Skin epidermis (tissue), 12 donors: ENCODE data around the gene ASB17.
"Not testable (repeated sequence)": the region's sequence is repeated elsewhere in the genome, so short reads cannot be mapped to it uniquely, and the experiment has no call there.

Experiments used
- H3K27ac ChIP-seq, 21 experiments: fragments of 200-600 bp; sonication (generic) in 11 of 21; one replicate each; pipeline ENCODE4 v1.5.0; 2020; ENCODE audit warnings: mild to moderate bottlenecking in 3 of 21, inconsistent platforms in 2 of 21, moderate library complexity in 2 of 21
- H3K4me3 ChIP-seq, 7 experiments: fragments of 200-600 bp; sonication (generic) in 2 of 7; one replicate each; pipeline ENCODE4 v1.5.0; 2020; ENCODE audit warnings: inconsistent platforms in 2 of 7, mild to moderate bottlenecking in 2 of 7, moderate library complexity in 1 of 7

Gene ASB17, protein sequence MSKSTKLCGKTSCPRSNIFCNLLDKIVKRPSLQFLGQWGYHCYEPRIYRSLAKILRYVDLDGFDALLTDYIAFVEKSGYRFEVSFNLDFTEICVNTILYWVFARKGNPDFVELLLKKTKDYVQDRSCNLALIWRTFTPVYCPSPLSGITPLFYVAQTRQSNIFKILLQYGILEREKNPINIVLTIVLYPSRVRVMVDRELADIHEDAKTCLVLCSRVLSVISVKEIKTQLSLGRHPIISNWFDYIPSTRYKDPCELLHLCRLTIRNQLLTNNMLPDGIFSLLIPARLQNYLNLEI

DNA sequence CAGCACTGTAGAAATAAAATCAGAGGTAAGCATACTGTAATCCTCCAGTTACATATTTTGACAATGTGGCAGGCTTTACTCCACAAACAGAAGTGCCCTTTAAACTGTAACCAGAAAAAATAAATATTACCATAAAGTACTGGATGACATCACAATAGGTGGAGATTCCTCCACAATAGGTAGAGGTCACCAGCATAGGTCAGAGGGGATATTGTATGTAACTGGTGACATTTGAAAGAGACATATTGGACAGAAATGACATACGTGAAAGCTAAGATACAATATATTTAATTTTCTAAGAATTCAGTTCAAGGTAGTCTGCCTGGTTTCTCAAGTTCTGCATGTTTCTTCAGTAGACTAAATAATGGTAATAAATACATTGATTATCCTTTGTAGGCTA is at the start of gene ASB17:
ASB17 (minus strand) TSS at position 101 of the 400 bp plus-strand sequence. CDS start 113 bp downstream, outside the sequence.
- H3K4me3 ChIP-seq, result no peak within 1 kb of the TSS
- no peak within 1 kb of the TSS for H3K27ac ChIP-seq

DNA sequence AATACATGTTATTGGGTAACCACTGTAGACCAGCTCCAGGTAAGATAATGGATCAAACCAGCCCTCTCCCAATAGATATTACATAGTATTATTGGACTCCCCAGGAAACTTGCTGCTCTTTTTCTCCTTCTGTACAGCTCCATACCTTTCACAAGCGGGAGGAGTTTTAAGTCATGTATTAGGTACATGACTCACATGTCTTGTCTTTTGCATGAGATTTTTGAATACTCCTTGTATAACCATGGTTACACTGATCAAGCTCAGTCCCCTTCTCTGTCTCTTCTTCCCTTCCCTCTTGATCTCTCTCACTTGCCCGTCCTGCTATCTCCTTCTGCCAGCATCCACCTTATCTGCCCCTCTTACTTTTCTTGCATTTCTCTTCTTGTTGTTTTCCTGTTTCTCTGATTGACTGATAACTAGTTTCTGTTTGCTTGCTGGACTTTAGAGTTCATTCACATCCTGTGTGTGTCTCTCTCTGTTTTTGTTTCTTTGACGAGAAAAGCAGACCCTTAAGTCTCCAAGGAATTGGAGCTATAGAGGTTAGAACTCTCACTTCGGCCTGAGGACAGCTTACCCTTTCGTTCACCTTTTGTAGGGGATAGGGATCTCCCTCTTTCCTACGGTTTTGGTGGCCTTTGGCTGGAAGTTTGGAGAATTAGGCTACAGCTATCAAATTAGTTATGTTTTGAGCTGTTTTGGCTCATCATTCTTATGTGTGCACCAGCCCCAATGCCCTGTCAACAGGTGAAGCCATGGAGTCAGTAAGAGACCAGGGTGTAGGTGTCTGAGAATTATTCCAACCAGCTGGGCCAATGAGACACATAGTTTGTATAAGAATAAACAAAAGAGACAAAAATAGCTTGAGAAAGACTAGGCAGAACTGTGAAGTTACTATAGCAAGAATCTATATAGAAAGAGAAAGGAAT is 49.0 kb upstream of the ASB17 start:
- H3K27ac ChIP-seq, result no peak overlapping the region
- no peak overlapping the region for H3K4me3 ChIP-seq

DNA sequence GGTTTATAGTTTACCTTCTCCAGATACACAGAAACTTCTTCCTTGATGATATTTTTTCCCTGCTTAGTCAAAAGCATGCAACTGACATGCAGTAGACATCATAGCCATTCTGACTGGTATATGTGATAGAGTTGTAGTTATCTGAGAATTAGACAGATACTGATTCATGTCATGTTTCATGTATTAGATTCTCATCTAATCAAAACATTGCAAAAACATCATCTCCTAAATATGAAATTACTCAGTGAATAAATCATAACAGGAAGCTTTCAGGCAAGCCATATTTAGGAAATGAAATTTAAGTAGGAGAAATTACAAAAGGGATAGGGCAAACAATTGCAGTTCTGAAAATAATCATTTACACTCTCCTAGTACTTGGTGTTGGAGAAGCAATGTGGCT is 38.4 kb upstream of the ASB17 start:
- Histone ChIP-seq H3K4me3 (no peak overlapping the region), H3K27ac (no peak overlapping the region)

DNA sequence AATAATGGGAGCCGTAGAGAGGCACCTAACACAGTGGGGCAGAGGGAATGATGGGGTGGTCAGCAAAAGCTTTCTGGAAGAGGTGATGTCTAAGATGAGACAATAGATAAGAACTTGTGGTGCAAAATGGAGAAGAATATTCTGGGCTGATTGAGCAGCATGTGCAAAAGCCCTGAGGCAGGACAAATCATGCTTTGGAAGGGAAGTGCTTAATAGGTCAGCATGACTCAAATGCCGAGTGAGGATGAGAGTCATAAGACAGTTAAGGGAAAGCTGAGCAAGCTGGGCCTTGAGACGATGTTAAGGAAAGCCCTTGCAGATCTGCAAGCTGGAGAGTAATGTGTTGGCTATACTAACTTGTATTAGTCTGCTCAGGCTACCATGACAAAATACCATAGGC is 37.3 kb upstream of the ASB17 start:
- H3K4me3 ChIP-seq, result no peak overlapping the region

DNA sequence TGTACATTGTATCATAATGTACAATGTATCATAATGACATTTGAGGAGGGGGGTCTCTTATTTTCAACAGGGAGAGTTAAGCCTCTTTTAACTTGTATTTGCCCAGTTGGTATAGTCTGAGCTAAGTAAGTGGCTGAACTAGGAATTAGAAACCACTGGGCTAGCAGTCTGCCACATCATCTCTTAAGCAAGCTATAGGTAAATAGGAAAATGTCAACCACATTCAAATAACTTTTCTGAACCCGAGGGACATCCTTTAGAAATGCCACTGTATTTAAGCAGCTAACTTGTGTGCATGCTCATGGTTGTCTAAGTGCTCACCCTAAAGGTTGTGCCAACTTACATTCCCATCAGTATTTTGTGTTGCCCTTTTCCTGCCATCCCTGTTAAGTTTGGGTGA is 35.5 kb upstream of the ASB17 start:
- Histone ChIP-seq H3K27ac (no peak overlapping the region), H3K4me3 (no peak overlapping the region)

More for the DNA sequence above, 37.3 kb upstream of the ASB17 start:
- no peak overlapping the region for H3K27ac ChIP-seq

DNA sequence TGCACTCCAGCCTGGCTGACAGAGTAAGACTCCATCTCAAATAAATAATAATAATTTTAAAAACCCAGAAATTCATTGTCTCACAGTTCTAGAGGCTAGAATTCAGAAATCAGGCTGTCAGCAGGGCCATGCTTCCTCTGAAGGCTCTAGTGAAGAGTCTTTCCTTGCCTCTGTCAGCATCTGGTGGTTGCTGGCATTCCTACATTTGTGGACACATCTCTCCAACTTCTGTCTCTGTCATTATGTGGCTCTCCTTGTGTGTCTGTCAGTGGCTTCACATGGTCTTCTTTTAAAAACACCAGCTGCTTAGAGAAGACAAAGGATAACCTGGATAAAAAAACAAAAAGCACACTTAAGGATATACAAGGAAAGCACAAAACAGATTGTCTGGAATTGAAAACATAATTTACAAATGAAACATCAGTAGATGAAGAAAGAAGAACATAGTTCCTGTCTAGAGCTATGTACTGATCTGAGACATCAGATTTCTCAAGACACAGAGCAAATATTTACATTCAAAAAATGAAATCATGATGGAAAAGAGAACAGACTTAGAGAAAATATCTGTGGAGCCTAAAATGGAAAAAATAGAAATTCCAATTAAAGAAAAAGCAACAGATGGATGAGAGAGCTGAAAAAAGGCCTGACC is 32.7 kb upstream of the ASB17 start:
- Histone ChIP-seq H3K27ac (no peak overlapping the region), H3K4me3 (no peak overlapping the region)

DNA sequence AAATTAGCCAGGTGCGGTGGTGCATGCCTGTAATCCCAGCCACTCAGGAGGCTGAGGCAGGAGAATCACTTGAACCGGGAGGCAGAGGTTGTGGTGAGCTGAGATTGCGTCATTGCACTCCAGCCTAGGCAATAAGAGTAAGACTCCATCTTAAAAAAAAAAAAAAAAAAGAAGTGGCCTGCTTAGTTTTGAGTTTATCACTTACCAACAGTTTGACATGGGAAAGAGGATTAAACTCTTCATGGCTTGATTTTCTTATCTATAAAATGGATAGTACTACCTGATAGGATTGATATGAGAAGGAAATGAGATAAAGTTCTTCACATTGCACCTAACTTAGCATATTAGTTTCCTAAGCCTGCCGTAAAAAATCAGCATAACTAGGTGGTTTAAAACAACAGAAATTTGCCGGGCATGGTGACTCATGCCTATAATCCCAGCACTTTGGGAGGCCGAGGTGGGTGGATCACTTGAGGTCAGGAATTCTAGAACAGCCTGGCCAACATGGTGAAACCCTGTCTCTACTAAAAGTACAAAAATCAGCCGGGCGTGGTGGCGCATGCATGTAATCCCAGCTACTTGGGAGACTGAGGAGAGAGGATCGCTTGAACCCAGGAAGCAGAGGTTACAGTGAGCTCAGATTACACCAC is 32.0 kb upstream of the ASB17 start:
- H3K4me3 ChIP-seq, H3K27ac ChIP-seq: not testable (repeated sequence)

DNA sequence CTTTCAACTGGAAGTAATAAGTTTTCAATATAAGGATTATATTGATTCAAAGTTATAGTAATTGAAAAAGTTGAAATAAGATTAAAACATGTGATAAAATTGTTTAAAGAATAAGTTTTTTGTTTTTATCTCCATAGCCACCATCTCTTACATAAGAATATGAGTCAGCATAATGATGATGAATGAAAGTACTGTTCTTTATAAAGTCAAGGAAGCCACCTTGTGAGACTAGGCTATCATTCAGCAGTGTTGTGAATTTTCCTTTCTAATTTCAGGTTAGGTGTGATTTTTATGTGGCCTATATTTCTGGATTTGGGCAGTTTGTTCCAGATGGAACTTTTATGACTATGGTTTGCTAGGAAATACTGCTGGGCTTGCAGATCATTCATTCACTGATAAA is 22.4 kb upstream of the ASB17 start:
- Histone ChIP-seq H3K4me3 (no peak overlapping the region), H3K27ac (peak overlapping the region in 1 of 21 experiments; percentile 24)

DNA sequence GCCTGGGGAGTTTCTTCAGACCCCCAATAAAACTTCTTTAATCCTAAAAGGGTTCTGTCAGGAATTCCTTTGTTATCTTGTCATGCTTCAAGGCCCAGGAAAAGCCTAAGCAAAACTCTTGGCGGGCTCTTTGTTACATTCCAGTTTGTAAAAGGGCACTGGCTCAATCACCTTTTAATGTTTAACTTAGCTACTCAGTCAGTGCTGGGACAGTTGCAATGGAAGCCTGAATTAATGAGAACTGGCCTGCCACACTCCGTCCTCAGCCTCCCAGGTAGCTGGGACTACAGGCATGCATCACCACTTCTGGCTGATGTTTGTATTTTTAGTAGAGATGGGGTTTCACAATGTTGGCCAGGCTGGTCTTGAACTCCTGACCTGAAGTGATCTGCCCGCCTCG is 21.3 kb upstream of the ASB17 start:
- H3K27ac ChIP-seq, result no peak overlapping the region
- no peak overlapping the region for H3K4me3 ChIP-seq

DNA sequence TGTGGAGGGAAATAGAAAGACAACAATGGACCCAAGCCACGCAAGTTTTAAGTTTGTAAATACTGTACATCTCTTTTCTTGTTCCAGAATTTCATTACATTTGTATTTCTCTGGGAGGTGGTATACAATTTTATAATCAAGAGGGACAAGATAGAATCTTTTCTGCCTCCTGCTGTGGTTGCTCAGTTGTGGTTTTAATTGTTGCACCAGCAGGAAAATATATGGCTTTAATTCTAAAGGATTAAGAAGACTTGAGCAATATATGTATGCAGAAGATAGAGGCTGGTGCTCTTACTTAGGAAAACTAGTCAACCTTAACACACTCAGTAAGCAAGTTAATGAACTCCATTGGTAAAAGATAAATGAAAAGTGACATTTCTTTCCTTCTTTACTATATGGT is 19.8 kb upstream of the ASB17 start:
- no peak overlapping the region for H3K4me3 ChIP-seq

DNA sequence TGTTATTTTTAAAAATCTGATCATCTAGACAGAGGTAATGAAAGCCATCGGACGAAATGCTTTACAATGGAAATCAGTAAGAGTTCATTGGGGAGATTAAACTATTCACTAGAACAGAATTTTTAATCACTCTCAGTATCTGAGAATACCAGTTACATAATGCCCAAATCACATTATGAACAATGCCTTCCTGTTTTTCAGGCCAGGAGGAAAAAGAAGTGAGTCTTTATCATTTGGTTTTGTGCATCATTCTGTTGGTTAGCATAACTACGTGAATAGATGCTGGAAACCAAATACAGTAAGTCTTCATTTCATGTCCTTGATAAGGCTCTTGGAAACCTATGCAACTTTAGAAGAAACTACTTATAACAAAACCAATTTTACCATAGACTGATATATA is 18.0 kb upstream of the ASB17 start:
- Histone ChIP-seq H3K4me3 (no peak overlapping the region), H3K27ac (peak overlapping the region in 1 of 21 experiments; percentile 11)

More for the DNA sequence above, 19.8 kb upstream of the ASB17 start:
- H3K27ac ChIP-seq, result no peak overlapping the region

DNA sequence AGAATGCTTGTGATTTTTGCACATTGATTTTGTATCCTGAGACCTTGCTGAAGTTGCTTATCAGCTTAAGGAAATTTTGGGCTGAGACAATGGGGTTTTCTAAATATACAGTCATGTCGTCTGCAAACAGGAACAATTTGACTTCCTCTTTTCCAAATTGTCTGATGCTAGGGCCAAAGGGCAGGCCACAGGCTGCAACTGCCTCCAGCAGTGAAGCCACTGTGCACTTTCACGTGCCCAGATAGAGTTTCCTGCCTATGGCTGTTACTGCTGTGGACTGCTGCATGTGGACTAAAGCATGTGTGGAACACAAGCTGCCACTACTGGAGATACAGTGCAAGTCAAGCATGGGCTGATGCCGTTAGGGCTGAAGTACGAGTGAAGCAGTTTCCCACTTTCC is 10.8 kb upstream of the ASB17 start:
- H3K27ac ChIP-seq, H3K4me3 ChIP-seq: not testable (repeated sequence)

DNA sequence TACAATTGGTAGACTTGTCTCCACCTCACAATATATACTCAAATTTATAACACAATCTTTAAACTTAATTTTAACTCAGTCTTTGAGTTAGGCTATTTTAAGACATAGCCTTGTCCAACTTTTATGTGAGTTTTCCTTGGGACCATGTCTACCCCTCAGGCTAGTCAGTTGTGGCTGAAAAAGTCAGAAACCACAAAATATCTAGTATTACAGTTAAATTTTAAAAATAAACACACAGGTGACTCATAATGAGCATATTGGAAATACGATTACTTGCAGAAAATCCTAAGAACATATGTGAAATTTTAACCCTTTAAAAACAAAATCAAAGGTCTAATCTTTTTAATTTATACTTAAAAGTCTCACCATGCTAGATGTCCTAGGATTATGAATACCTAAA is 4.8 kb upstream of the ASB17 start:
- Histone ChIP-seq H3K4me3 (no peak overlapping the region), H3K27ac (no peak overlapping the region)

DNA sequence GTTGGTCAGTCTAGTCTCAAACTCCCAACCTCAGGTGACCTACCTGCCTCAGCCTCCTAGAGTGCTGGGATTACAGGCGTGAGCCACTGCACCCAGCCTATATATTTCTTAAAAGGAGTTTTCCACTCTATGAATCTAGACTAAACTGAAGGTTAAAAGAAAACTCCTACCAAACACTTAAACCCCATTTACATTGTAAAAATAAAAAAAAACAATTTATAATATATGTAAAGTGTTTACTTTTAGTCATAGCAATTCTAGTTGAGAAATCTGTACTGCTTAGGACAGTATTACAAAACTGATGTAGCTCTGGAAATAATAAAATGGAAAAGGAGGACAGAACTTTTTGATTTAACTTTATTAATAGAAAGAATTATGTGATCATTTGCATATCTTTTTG is 9.5 kb downstream of the ASB17 start:
- no peak overlapping the region for H3K4me3 ChIP-seq
- H3K27ac ChIP-seq, result no peak overlapping the region

DNA sequence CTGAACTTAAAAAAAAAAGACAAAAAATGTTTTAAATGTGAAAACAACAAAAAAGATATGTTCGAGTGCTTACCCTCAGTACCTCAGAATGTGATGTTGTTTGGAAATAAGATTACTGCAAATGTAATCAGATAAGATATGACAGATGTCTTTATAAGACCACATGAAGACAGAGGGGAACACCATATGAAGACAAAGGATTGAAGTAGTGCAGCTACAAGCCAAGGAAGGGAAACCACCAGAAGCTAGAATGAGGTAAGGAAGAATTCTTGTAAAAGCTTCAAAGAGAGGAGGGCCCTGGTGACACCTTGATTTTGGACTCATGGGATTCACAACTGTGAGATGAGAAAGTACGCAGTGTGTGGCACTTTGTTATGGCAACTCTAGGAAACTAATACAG is 15.4 kb downstream of the ASB17 start:
- no peak overlapping the region for H3K4me3 ChIP-seq
- no peak overlapping the region for H3K27ac ChIP-seq

DNA sequence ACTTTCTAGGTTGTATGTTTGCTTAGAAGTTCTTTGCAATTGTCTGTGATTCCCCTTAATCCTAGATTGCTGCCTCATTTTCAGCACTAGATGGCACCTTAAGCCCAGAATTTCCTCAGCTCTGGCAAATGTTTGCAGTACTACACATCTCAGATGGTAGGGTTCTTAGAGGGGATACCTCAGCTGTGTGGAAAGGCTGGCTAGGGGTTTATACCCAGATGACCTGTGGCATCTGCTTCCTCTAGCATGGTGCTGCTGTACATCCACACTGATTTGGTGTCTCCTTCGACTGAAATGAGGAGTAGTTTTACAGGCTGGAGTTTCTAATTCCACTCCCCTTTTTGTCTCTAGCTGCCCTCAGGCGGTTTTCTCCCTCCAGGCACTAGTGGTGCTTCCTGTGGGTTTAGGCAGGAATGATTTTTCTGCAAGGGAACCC is 23.5 kb downstream of the ASB17 start:
- H3K27ac ChIP-seq, result no peak overlapping the region
- H3K4me3 ChIP-seq, result no peak overlapping the region

DNA sequence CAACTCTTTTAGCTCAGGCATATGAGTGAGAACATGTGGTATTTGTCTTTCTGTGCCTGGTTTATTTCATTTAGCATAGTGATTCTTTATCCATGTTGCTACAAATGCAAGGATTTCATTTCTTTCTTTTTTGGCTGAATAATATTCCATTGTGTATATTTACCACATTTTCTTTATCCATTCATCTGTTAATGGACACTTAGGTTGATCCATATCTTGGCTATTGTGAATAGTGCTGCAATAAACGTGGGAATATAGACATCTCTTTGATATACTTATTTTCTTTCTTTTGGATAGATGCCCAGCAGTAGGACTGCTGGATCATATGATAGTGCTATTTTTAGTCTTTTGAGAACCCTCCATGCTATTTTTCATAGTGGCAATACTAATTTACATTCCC is 30.8 kb downstream of the ASB17 start:
- no peak overlapping the region for H3K27ac ChIP-seq

DNA sequence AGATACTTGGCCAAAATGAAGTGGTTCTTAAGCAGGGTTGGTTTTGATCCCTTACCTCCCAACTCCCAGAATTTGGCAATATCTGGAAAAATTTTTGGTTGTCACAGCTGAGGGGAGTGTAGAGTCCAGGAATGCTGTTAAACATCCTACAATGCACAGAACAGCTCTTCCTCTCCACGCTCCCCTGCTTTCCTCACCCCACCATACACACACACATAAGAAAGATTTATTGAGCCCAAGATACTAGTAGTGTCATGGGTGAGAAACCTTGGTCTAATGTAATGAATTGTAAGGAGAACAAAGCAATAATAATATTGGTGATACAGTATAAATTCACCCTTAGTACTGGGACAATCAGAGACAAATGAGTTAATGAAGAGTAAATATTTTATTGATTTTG is 47.8 kb downstream of the ASB17 start:
- H3K27ac ChIP-seq, result no peak overlapping the region
- no peak overlapping the region for H3K4me3 ChIP-seq

More for the DNA sequence above, 30.8 kb downstream of the ASB17 start:
- H3K4me3 ChIP-seq, result no peak overlapping the region

DNA sequence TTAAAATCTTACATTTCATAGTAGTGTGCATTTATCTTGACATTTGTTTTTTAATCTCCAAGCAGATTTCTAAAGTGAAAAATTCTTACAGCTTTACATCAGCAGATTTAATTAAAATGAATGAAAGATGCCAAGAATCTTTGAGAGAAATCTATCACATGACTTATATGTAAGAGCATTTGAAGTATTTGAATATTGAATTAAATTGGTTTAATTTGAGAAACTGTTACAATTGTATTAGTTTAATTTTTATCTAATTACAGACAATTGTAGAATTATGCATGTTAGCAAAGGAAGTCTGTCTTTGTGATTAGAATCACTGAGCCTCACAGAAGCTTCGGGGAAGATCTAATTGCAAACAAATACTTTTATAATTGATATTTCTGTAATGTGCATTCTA is 52.2 kb downstream of the ASB17 start:
- no peak overlapping the region for H3K4me3 ChIP-seq
- no peak overlapping the region for H3K27ac ChIP-seq

DNA sequence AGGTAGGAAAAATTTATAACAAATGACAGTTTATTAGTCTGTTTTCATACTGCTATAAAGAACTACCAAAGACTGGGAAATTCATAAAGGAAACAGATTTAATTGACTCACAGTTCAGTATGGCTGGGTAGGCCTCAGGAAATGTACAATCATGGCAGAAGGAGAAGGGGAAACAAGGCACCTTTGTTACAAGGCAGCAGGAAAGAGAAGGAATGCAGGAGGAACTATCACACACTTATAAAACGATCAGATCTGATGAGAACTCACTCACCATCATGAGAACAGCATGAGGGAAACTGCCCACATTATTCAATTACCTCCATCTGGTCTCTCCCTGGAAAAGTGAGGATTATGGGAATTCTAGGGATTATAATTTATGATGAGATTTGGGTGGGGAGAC is 61.3 kb downstream of the ASB17 start:
- no peak overlapping the region for H3K4me3 ChIP-seq
- no peak overlapping the region for H3K27ac ChIP-seq
